Activated CD4-positive, alpha-beta T cell treated with anti-CD3 and anti-CD28 coated beads, Interleukin-2, amount 50 U/mL, for 16 hours (primary cell): ENCODE measurements around the gene MRPL49.

ENCODE experiments used
- DNase-seq: peaks from one replicate; pipeline ENCODE4 v3.0.0-alpha.2; 2020

The MRPL49 gene

GRCh38 chr11:65103476-65103875 lies 18.6 kb upstream of the MRPL49 start:
- DNase-seq = no peak

GRCh38 chr11:65104628-65105027 lies 17.5 kb upstream of the MRPL49 start:
- no peak for DNase-seq

- DNase-seq = no peak
Measured at GRCh38 chr11:65107078-65107477, 15.0 kb upstream of the MRPL49 start.

GRCh38 chr11:65107751-65108468 lies 14.2 kb upstream of the MRPL49 start:
- DNase-seq = no peak

GRCh38 chr11:65108469-65109123 lies 13.5 kb upstream of the MRPL49 start:
- no peak for DNase-seq

GRCh38 chr11:65109231-65110198 lies 12.6 kb upstream of the MRPL49 start:
- DNase-seq = no peak

- DNase-seq = peak; percentile 94
Measured at GRCh38 chr11:65110354-65110861, 11.7 kb upstream of the MRPL49 start.

GRCh38 chr11:65111159-65111743 lies 10.9 kb upstream of the MRPL49 start:
- DNase-seq = no peak

- DNase-seq = peak; percentile 96
Measured at GRCh38 chr11:65111744-65112545, 10.2 kb upstream of the MRPL49 start, which contains the start of gene TM7SF2. TSS of gene TM7SF2 (plus strand) at chr11:65111872. CDS start at chr11:65112016, 144 bp downstream.

- DNase-seq = peak; percentile 80
Measured at GRCh38 chr11:65112546-65113360, 9.4 kb upstream of the MRPL49 start.

- no peak for DNase-seq
Measured at GRCh38 chr11:65113361-65113756, 8.8 kb upstream of the MRPL49 start.

GRCh38 chr11:65113839-65114238 lies 8.3 kb upstream of the MRPL49 start:
- DNase-seq = no peak

- DNase-seq = no peak
Measured at GRCh38 chr11:65114538-65115171, 7.5 kb upstream of the MRPL49 start.

- no peak for DNase-seq
Measured at GRCh38 chr11:65115361-65116082, 6.6 kb upstream of the MRPL49 start.

- peak; percentile 75 for DNase-seq
Measured at GRCh38 chr11:65116370-65117205, 5.5 kb upstream of the MRPL49 start.

- DNase-seq = peak; percentile 100
Measured at GRCh38 chr11:65117206-65118096, 4.7 kb upstream of the MRPL49 start, which contains the start of gene ZNHIT2. TSS of gene ZNHIT2 (minus strand) at chr11:65117701. CDS start at chr11:65117653, 48 bp downstream.

- DNase-seq = no peak
Measured at GRCh38 chr11:65118097-65118837, 3.9 kb upstream of the MRPL49 start.
